HG03378 (cell line): ENCODE data around the gene ELAC2.

Source experiments
- ATAC-seq: cut with Tn5 transposase; IDR thresholded peaks from one replicate; pipeline ENCODE4 v1.9.1; 2021; ENCODE audit warnings: mild to moderate bottlenecking, moderate library complexity; ENCODE audit not compliant: unreplicated experiment

The ELAC2 gene

DNA sequence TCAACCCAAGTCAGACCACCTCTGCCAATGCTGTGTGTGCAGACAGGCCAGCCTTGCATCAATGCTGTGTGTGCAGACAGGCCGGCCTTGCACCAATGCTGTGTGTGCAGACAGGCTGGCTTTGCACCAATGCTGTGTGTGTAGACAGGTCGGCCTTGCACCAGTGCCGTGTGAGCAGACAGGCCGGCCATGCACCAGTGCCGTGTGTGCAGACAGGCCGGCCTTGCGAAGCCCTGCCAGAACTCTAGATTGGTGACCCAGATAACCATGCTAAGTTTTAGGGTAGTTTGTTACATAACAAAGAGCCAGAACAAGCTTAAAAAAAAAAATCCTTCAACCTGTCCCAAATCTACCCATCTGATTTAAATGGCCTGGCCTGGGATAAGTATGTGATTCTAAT, 54.3 kb downstream of the ELAC2 start:
- no peak for ATAC-seq

DNA sequence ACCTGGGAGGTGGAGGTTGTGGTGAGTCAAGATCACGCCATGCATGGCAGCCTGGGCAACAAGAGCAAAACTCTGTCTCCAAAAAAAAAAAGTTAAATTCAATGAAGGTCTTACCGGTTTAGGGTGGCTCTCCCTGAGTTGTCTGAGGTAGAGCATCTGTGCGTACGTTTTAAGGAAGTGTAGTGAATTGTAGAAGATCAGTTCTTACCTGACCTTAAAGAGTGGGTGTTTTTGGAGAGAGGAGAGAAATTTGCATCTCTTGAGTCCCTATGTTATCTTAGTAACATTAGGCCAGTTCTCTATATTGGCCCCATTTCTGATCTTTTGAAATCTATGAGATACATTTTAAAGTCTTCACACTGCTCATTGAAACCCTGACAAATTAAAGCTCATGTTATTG, 56.2 kb downstream of the ELAC2 start:
- ATAC-seq: no peak

DNA sequence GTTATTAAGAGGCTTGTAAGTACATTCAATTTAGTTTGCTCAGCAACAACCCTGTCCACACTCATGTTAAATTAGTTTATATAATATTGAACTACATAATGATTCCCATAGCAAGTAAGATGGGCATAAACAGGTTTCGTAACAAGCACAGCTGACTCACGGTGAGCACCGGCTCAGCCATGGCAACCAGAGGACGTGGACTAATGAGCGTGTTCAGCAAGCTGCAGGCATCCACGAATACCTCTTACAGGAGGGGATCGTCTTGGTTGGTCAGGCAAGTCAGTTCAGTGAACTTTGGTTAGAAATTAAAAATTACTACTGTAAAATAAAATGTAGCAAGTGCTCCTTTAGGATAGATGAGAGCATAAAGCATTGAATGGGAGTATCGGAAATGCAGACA, 58.4 kb downstream of the ELAC2 start:
- no peak for ATAC-seq

DNA sequence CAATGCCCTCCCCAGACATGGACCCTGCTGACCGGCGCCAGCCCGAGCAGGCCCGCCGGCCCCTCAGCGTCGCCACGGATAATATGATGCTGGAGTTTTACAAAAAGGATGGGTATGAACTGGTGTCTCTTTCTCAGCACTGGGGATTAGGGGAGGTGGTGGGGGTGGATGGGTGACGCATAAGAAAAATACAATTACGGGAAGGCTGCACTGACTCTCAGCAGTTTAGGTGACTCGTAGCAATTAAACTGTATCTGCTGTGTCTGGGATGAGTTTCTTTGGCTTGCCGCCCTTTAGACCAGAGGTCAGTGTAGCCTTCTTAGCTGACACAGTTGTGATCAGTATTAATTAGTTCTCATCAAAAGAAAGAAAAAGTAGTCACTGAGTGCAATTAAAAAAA, 59.0 kb downstream of the ELAC2 start:
- no peak for ATAC-seq

DNA sequence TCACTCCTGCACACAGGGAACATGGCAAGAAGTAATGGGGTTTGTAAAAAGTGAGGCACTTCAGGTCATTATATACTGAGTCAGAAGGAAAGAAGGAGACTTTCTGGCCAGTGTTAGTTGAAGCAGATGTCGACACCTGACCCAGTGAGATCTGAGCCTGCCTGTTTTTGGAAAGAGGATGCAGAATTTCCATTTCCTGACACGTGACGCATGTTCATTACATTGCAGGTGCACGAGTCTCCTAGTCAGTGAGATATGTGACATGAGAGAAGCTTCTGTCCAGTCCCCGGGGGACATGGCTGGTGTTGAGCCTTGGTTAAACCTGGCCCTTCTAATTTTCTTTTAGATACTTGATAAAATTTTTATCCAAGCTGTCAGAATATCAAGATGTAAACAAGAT, 62.3 kb downstream of the ELAC2 start:
- no peak for ATAC-seq

DNA sequence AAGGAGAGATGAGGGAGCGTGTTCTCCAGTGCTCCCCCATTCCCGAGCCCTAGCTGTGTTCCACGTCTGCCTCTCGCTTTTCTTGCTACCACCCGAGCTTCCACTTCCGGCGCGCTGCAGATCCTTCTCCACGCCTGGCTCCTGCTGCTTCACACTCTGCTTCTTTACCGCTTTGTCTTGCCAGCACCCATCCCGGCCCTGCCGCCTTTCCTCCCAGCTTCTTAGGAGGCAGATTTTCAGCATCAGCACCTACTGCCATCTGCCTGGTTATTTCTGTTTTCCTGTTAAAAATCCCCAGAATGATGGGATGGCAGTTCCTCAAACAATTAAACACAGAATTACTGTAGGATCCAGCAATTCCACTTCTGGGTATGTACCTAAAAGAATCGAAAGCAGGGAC, 64.7 kb downstream of the ELAC2 start:
- no peak for ATAC-seq

DNA sequence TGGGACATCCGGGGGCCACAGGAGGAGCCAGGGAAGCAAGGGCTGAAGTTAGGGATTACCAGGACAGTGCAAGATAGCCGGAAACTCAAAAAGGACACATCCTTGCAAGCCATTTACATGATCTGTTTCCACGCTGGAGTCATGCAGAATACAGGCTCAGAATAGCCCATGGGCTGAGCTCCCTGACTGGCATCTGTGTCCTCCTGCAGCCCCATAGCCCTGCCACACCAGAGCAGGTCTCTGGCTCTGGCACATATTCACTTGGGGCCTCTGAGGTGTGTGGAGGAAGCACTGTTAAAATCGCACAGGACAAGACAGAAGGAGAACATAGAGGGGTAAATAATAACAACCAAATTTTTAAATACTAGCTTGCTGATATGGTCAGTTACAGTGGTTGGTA, 65.8 kb downstream of the ELAC2 start:
- ATAC-seq: no peak

DNA sequence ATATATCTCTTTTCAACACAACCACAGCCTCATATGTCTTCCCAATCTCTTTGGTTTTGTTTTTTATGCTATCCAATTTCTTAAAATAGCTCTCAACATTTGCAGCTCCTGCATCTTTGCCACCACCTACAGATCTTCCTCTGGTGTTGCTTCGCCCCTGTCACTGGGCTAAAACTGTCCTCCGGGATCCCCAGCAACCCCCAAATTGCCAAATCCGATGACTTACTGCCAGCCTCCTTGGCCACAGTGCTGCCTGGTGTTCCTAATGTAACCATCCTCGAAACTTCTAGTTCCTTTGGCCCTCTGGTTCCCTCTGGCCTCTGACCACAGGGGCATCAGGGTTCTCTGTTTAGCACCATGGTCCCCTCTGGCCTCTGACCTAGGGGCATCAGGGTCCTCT, 70.8 kb downstream of the ELAC2 start:
- no peak for ATAC-seq
